Measurements from ENCODE around the gene CNR2. TPM values are rescaled to one million over a fixed set of nuclear protein-coding genes. Genes with fewer than 3 reads are reported as not detected.

The CNR2 gene
- total RNA-seq, 4 donors from 2014 or later = 0.11 to 0.54 (median 0.31) TPM

GRCh38 chr1:23882746-23883145 is 30.4 kb downstream of the CNR2 start:
- no peaks in the 10 kb centered on the region for H3K36me3 ChIP-seq
- H3K27me3 ChIP-seq = no peaks in the 10 kb centered on the region
- no peak overlapping the region for H3K4me3 ChIP-seq (replicated peaks in 1 of 3)
- 70 to 84% methylated on average over 4 of the region's 4 CpGs for WGBS, 2 donors
- no peaks in the 10 kb centered on the region for H3K4me1 ChIP-seq
- TF ChIP-seq CTCF (IDR thresholded peaks at IDR 0.05) (no peak), POLR2A (IDR thresholded peaks at IDR 0.05) (no peak)
- H3K27ac ChIP-seq = no peak overlapping the region
- intact Hi-C loops (cut with DNase I) = no loop called here
- H3K9me3 ChIP-seq = no peaks in the 10 kb centered on the region
- DNase-seq = no peak

- intact Hi-C loops (cut with DNase I) = no loop called here
- H3K4me1 ChIP-seq = no peaks in the 10 kb centered on the region
- 96 to 100% methylated on average over 1 of the region's 1 CpG for WGBS, 2 donors
Observed at GRCh38 chr1:23879809-23880208, 33.4 kb downstream of the CNR2 start.

GRCh38 chr1:23878668-23879067 is 34.5 kb downstream of the CNR2 start:
- intact Hi-C loops (cut with DNase I) = no loop called here
- Histone ChIP-seq H3K27ac (no peak overlapping the region), H3K4me1 (no peaks in the 10 kb centered on the region), H3K4me3 (replicated peaks in 1 of 3) (no peak overlapping the region), H3K9me3 (no peaks in the 10 kb centered on the region), H3K36me3 (no peaks in the 10 kb centered on the region), H3K27me3 (no peaks in the 10 kb centered on the region)
- WGBS, 2 donors = 88 to 89% methylated on average over 1 of the region's 1 CpG
- no peak for DNase-seq
- TF ChIP-seq CTCF (IDR thresholded peaks at IDR 0.05) (no peak), POLR2A (IDR thresholded peaks at IDR 0.05) (no peak)

More at GRCh38 chr1:23879809-23880208, 33.4 kb downstream of the CNR2 start:
- TF ChIP-seq CTCF (IDR thresholded peaks at IDR 0.05) (no peak), POLR2A (IDR thresholded peaks at IDR 0.05) (no peak)
- no peaks in the 10 kb centered on the region for H3K27me3 ChIP-seq
- DNase-seq = no peak
- no peaks in the 10 kb centered on the region for H3K9me3 ChIP-seq
- H3K36me3 ChIP-seq = no peaks in the 10 kb centered on the region
- no peak overlapping the region for H3K4me3 ChIP-seq (replicated peaks in 1 of 3)
- no peak overlapping the region for H3K27ac ChIP-seq

- no peaks in the 10 kb centered on the region for H3K27me3 ChIP-seq
- intact Hi-C loops (cut with DNase I) = no loop called here
- DNase-seq = no peak
- no peaks in the 10 kb centered on the region for H3K4me1 ChIP-seq
- no peaks in the 10 kb centered on the region for H3K9me3 ChIP-seq
- no peak for TF ChIP-seq POLR2A (IDR thresholded peaks at IDR 0.05)
- no peak for TF ChIP-seq CTCF (IDR thresholded peaks at IDR 0.05)
- WGBS, 2 donors = 65 to 92% methylated on average over 3 of the region's 3 CpGs
- H3K27ac ChIP-seq = no peak overlapping the region
- no peak overlapping the region for H3K4me3 ChIP-seq (replicated peaks in 1 of 3)
- H3K36me3 ChIP-seq = no peaks in the 10 kb centered on the region
Observed at GRCh38 chr1:23875382-23875781, 37.8 kb downstream of the CNR2 start.

- no peak for DNase-seq
- H3K4me3 ChIP-seq (replicated peaks in 1 of 3) = no peak overlapping the region
- H3K27ac ChIP-seq = no peak overlapping the region
- H3K9me3 ChIP-seq = no peaks in the 10 kb centered on the region
- intact Hi-C loops (cut with DNase I) = no loop called here
- H3K27me3 ChIP-seq = no peaks in the 10 kb centered on the region
- no peaks in the 10 kb centered on the region for H3K36me3 ChIP-seq
- 88 to 90% methylated on average over 3 of the region's 3 CpGs for WGBS, 2 donors
- H3K4me1 ChIP-seq = peaks cover 3% of the 10 kb centered on the region in 2 donors
- TF ChIP-seq CTCF (IDR thresholded peaks at IDR 0.05) (no peak), POLR2A (IDR thresholded peaks at IDR 0.05) (no peak)
Observed at GRCh38 chr1:23872421-23872820, 40.7 kb downstream of the CNR2 start.
